SH-SY5Y (cell line): ENCODE data around the gene ZNF681.

Experiments used
- GATA2 ChIP-seq: IDR thresholded peaks from 2 replicates; pipeline ENCODE4 v1.6.1; 2011; ENCODE audit warnings: mild to moderate bottlenecking, low read depth, low read length
- GATA3 ChIP-seq: IDR thresholded peaks from 2 replicates; pipeline ENCODE4 v1.6.1; 2011; ENCODE audit warnings: low read depth, mild to moderate bottlenecking, low read length, moderate library complexity

DNA sequence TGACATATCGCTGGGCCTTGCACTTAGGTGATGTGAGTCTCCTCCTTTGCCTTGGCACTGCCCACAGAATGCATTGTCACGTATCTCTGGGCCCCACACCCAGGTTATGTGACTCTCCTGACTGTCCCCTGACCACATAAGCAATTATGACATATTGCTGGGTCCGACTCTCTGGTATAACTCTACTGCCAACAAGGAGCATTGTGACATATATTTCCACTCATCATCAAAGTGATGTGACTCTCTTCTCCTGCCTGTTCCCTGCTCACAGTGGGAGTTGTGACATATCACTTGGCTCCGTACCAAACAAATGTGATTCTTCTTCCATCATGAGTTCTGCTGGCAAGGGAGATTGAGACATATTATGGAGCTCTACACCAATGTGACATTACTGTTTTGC, 15.4 kb upstream of the ZNF681 start:
- no peak for TF ChIP-seq GATA2
- TF ChIP-seq GATA3: no peak
